Caco-2 (cell line): ENCODE results near the gene DNAJB7. TPM values are rescaled to one million over a fixed set of nuclear protein-coding genes. Genes with fewer than 3 reads are reported as not detected.

Experiments used
- BruUV-seq: library from RNA; stranded (reverse); fragments of 400-500 nt; replicated peaks from 2 replicates; lab custom pipeline; 2021; lab: Mats Ljungman, UMichigan
- CTCF ChIA-PET: fragments of 300-600 bp; sonication (Branson Sonifier 250); formaldehyde crosslinking; loops from one replicate; lab custom pipeline; 2022; ENCODE audit warnings: antibody characterized with exemption; lab: Charles Lee
- POLR2A ChIA-PET: fragments of 300-600 bp; sonication (Branson Sonifier 250); formaldehyde crosslinking; loops from one replicate; lab custom pipeline; 2022; ENCODE audit warnings: antibody characterized with exemption; lab: Charles Lee
- DNase-seq, 2 experiments: peaks; one replicate each; pipeline versions ENCODE4 v3.0.0 to v3.0.0-alpha.2; 2020 to 2022
- H3K27me3 ChIP-seq: replicated peaks from 2 replicates; pipeline ENCODE4 v1.6.0; 2011; ENCODE audit warnings: low read length; ENCODE audit not compliant: control insufficient read depth, insufficient read depth
- H3K36me3 ChIP-seq: 2 replicates; pipeline ENCODE4 v1.5.1; 2011; ENCODE audit warnings: low read length; ENCODE audit not compliant: control insufficient read depth, insufficient read depth
- H3K4me1 ChIP-seq: fragments of 250-450 bp; sonication (Bioruptor Pico); 2 replicates; pipeline ENCODE4 v1.5.1; 2020; ENCODE audit warnings: mild to moderate bottlenecking
- H3K4me3 ChIP-seq: 2 replicates; pipeline ENCODE4 v1.5.1; 2011; ENCODE audit warnings: low read depth, mild to moderate bottlenecking, control low read depth, low read length
- H3K9me3 ChIP-seq: fragments of 250-450 bp; sonication (Bioruptor Pico); 2 replicates; pipeline ENCODE4 v1.5.1; 2020; ENCODE audit warnings: mild to moderate bottlenecking, moderate library complexity
- H3K27ac Mint-ChIP-seq: one replicate; pipeline ENCODE4 v1.8.0; 2022; ENCODE audit warnings: mixed read lengths; ENCODE audit not compliant: unreplicated experiment
- H3K27me3 Mint-ChIP-seq: one replicate; pipeline ENCODE4 v1.8.0; 2022; ENCODE audit warnings: mixed read lengths; ENCODE audit not compliant: insufficient read depth, unreplicated experiment
- H3K36me3 Mint-ChIP-seq: one replicate; pipeline ENCODE4 v1.8.0; 2022; ENCODE audit warnings: mild to moderate bottlenecking, mixed read lengths; ENCODE audit not compliant: insufficient read depth, unreplicated experiment
- H3K4me1 Mint-ChIP-seq: one replicate; pipeline ENCODE4 v1.8.0; 2022; ENCODE audit warnings: low read depth, mixed read lengths; ENCODE audit not compliant: unreplicated experiment
- H3K4me3 Mint-ChIP-seq: one replicate; pipeline ENCODE4 v1.8.0; 2022; ENCODE audit warnings: mild to moderate bottlenecking, moderate library complexity, mixed read lengths; ENCODE audit not compliant: unreplicated experiment
- H3K9me3 Mint-ChIP-seq: one replicate; pipeline ENCODE4 v1.8.0; 2022; ENCODE audit warnings: mixed read lengths; ENCODE audit not compliant: unreplicated experiment
- CTCF ChIP-seq, 2 experiments: fragments of 200-600 bp in 1 of 2; IDR thresholded peaks; 1 replicate in 1 of 2; 2 replicates in 1 of 2; pipeline versions ENCODE4 v1.5.1 to v1.8.0; 2011 to 2022; ENCODE audit warnings: antibody characterized with exemption in 1 of 2, control low read depth in 1 of 2, inconsistent platforms in 1 of 2, low read depth in 1 of 2, low read length in 1 of 2, mild to moderate bottlenecking in 1 of 2, moderate library complexity in 1 of 2; ENCODE audit not compliant: insufficient read depth in 1 of 2, severe bottlenecking in 1 of 2, unreplicated experiment in 1 of 2
- intact Hi-C: fragments of 100-400 bp; cut with micrococcal nuclease; formaldehyde crosslinking; loops from one replicate; pipeline ENCODE4 v1.10.0; 2022; ENCODE audit not compliant: unreplicated experiment
- microRNA-seq: library from miRNA; unstranded; fragments of <30 nt; microRNA quantifications from one replicate; pipeline ENCODE4 v1.2.0, GENCODE V29; 2022
- total RNA-seq: library from RNA; stranded (reverse); gene quantifications from 2 replicates; pipeline ENCODE4 v1.2.3, GENCODE V29; 2022

Gene DNAJB7
- total RNA-seq, 1 experiment from 2014 or later = not detected

- Histone ChIP-seq H3K27me3 (no peaks in the 10 kb centered on the region), H3K9me3 (no peaks in the 10 kb centered on the region), H3K4me3 (no peak overlapping the region), H3K36me3 (no peaks in the 10 kb centered on the region), H3K4me1 (peaks cover 7% of the 10 kb centered on the region; the same call in 1 of the 2 replicates)
- Mint-ChIP-seq H3K27ac (no peak overlapping the region), H3K4me1 (peaks cover 16% of the 10 kb centered on the region), H3K27me3 (no peaks in the 10 kb centered on the region), H3K36me3 (peaks cover 40% of the 10 kb centered on the region), H3K9me3 (no peaks in the 10 kb centered on the region), H3K4me3 (no peak overlapping the region)
- CTCF ChIA-PET = no interaction called here
- TF ChIP-seq CTCF (IDR thresholded peaks at IDR 0.05; ENCODE audit: insufficient read depth in 1 of 2, low read depth in 1 of 2, low read length in 1 of 2, severe bottlenecking in 1 of 2, unreplicated experiment in 1 of 2) = no peak
- intact Hi-C loops = no loop called here
- BruUV-seq = no TSS peak
- no peak for DNase-seq
- POLR2A ChIA-PET = no interaction called here
These were observed 48.0 kb downstream of the DNAJB7 start for GRCh38 chr22:40813912-40814315.

Small RNA genes lying within 50 kb of the gene (microRNA-seq; reads per million reads assigned to microRNA genes)
- not detected for gene MIR4766

Other genes starting within 250 kb of the DNAJB7 start
- gene MRTFA, start 225.4 kb downstream of the DNAJB7 start, total RNA-seq = 38.7 and 44.8 TPM in 2 replicates
- gene MCHR1, start 182.6 kb downstream of the DNAJB7 start, total RNA-seq = not detected in 2 replicates
- 23.1 and 23.5 TPM in 2 replicates for gene SLC25A17, start 42.8 kb downstream of the DNAJB7 start, total RNA-seq
- 364 and 385 TPM in 2 replicates for gene ST13, start 5.5 kb downstream of the DNAJB7 start, total RNA-seq
- gene XPNPEP3, start 5.0 kb downstream of the DNAJB7 start, total RNA-seq = 32.4 and 35.4 TPM in 2 replicates
- gene RBX1, start 89.3 kb upstream of the DNAJB7 start, total RNA-seq = 69.1 and 70.0 TPM in 2 replicates
- 78.6 and 82.9 TPM in 2 replicates for gene EP300, start 230.5 kb upstream of the DNAJB7 start, total RNA-seq